A673 (cell line): ENCODE measurements around the gene TXNRD2.

Source experiments
- CTCF ChIP-seq: fragments of 300-800, 200-600 bp; sonication (generic); conservative IDR thresholded peaks from 2 replicates; pipeline ENCODE4 v1.5.1; 2017; ENCODE audit warnings: low read depth, mild to moderate bottlenecking, antibody characterized with exemption, low read length, moderate library complexity, mixed read lengths
- EZH2 ChIP-seq: fragments of 200-600 bp; sonication (generic); IDR thresholded peaks from 2 replicates; pipeline ENCODE4 v1.6.1; 2017; ENCODE audit warnings: borderline replicate concordance, low read depth, mild to moderate bottlenecking, mixed read lengths, antibody characterized with exemption, low read length; ENCODE audit not compliant: poor library complexity, severe bottlenecking

- TF ChIP-seq CTCF: no peak
- no peak for TF ChIP-seq EZH2
These were observed 55.6 kb downstream of the TXNRD2 start for GRCh38 chr22:19885841-19886592.
